Fibroblast of skin of right biceps (primary cell): ENCODE results near the gene AVL9.
"Not testable (repeated sequence)": the region's sequence is repeated elsewhere in the genome, so short reads cannot be mapped to it uniquely, and the experiment has no call there.

ENCODE experiments used
- DNase-seq: peaks from one replicate; pipeline ENCODE4 v3.0.0-alpha.2; 2013

AVL9 gene

DNA sequence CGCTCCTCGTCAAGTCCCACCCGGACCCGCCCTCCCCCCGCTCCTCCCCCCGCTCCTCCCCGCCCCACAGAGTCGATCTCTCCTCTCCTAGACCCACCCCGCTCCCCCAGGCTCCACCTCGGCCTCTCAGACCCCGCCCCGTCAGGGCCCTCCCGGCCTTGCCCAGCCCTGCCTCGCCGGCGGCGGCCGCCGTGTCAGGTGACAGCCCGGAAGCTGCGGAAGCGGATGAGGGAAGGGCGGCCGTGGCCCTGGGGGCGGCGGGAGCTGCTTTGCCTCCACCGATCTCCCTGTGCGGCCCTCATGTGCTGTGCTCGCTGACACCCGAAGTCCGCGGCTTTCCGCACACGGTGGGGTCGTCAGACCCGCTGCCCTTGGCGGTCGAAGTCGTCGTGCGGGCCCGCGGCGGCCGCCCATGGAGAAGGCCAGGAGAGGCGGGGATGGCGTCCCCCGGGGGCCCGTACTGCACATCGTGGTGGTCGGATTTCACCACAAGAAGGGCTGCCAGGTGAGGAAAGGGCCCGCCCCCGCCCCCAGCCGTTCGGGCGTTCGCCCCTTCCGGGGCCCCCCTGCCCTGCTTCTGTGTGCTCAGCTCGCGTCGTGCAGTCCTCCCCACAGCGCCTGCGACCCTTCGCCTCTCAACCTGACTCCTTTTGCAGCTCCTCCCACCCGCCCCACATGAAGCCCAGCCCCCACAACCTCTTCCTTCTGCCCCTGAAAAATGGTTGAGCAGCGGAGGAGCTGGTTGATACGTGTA, at the start of gene AVL9:
Gene AVL9, plus strand, starts transcription at position 192 of the 754 bp plus-strand sequence. Its CDS starts 221 bp downstream, at position 413.
- DNase-seq: peak; percentile 97

DNA sequence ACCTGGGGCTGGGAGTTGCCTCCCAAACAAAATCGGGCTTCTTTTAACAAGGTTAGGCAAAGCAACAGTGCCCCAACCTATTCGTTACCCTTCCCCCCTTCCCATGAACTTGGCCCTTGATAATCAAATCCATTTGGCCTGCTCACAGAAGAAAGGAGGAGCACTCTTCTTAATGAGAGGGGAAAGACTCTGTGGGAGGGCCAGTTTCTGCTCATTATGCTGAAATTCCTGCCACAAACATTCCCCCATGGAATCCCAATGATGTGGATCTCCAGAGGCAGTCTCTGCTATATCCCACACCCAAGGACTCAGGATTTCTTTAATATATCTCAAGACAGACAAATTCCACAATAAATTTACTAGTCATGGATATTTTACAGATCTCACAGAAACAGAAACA, 48.1 kb upstream of the AVL9 start:
- no peak for DNase-seq

DNA sequence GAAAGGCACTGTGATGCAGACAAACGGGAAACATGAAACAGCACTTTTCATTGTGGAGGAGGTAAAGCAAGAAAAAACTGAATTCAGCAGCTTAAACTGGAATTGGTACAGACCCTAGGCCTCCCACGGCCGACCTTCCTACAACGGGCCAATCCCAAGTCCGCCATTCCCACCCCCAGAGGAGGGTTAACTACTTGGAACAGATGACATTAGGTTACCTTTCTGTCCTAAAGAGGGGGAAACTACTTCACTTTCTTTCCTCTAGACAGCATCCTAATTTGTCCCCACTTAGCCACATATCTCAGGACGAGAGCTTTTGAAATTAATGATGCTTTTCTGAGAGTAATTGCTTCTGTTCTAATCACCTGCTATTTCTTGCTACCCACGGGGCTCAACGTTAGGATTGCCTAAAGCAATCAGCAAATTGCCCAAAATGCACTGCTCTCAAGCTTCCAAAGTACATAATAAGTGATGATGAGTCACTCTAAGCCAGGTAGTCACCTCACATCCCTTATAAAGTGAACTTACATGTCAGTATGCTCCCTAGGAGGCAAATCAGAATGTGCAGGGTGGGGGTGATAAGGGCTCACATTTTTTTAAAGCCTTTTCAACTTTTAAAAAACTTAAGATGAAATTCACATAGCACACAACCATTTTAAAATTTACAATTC, 41.8 kb upstream of the AVL9 start:
- DNase-seq: no peak

DNA sequence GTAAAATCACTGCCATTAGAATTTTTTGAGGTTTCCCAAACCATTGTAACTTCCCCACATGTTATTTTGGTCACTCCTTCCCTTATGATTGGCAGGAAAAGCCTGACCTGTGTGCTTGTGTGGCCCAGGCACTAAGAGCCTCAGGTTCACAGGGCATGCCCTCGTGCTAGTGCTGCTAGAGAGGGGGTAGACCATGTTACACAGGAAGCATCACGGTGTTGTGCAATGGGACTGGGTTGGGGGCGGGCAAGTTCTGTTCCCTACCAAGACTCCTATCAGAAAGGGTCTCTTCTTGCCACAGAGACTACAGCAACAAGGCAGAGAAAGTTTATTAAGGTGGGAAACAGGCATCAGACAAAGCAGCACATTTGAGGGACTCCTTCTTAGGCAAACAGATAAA, 37.3 kb upstream of the AVL9 start:
- DNase-seq: no peak

DNA sequence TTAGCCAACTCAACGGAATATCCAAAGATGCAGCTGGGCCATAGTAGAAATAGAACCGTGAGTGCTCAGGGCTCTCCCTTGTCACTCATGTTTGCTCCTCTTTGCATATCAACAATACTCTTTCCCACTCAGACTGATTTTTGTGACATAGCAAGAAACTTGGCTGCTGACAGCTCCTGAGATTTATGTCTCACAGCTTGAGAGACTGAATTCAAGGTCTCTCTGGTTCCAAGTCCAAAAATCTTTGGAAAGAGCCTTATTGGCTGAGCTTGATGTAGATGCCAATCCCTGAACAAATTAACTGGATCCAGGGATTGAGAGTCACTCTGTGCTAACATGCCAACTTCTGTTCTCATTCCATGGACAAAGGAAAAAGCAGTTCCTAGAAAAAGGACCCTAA, 35.5 kb upstream of the AVL9 start:
- no peak for DNase-seq

DNA sequence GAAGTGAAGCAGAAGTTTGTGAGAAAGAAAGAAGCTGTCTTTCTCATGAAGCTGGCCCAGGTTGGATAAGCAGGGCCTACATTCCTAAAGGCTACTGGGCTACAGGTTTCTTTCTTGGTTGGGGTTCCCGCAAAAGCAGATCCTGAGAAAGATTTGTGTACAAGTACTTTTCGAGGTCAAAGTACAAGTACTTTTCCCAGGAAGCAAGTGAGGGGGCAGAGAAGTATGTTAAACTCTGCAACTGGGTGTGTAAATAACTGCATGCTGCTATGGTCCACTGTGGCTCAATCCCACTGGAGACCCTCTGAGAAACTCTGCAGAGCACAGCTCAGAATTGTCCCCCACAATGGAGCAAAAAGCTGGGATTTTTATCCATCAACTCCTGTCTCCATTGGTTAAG, 33.8 kb upstream of the AVL9 start:
- DNase-seq: no peak

DNA sequence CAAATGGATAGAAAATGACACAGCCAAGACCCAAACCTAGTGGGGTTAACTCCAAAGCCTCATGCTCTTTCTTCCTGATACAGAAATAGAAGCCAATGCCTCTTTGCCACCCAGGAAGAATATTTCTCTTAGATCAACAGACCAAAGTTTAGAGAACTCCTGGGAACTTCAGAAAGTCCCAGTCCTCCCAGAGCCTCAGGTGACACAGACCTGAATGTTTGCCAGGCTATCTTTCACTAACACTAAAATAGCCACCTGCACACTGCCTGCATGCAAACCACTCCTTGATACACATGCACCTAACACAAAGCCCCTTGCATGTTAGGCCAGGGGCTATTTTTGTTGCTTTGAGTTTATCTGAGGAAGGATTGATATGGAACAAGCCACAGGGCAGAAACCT, 32.8 kb upstream of the AVL9 start:
- no peak for DNase-seq

DNA sequence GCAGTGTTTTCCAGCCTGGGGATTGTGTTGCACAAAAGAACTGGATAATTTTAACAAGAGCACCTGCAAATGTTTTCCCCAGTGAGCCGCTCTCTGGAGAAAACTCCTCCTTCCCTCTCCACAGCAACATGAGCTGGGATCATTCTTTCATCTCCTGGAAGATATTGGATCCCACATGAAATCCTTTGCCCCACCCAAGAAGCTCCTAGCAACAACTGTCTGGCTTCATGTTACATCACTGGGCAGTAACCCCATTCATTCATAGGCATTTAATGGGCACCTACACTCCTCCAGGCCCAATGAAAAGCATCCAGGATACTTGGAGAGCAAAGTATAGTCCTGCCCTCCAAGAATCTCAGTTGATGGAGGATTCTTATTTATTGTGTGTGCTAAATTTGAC, 32.3 kb upstream of the AVL9 start:
- DNase-seq: no peak

DNA sequence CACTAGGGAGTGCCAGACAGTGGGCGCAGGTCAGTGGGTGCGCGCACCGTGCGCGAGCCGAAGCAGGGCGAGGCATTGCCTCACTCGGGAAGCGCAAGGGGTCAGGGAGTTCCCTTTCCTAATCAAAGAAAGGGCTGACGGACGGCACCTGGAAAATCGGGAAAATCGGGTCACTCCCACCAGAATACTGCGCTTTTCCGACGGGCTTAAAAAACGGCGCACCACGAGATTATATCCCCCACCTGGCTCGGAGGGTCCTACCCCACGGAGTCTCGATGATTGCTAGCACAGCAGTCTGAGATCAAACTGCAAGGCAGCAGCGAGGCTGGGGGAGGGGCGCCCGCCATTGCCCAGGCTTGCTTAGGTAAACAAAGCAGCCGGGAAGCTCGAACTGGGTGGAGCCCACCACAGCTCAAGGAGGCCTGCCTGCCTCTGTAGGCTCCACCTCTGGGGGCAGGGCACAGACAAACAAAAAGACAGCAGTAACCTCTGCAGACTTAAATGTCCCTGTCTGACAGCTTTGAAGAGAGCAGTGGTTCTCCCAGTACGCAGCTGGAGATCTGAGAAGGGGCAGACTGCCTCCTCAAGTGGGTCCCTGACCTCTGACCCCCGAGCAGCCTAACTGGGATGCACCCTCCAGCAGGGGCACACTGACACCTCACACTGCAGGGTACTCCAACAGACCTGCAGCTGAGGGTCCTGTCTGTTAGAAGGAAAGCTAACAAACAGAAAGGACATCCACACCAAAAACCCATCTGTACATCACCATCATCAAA, 30.5 kb upstream of the AVL9 start:
- not testable (repeated sequence) for DNase-seq

DNA sequence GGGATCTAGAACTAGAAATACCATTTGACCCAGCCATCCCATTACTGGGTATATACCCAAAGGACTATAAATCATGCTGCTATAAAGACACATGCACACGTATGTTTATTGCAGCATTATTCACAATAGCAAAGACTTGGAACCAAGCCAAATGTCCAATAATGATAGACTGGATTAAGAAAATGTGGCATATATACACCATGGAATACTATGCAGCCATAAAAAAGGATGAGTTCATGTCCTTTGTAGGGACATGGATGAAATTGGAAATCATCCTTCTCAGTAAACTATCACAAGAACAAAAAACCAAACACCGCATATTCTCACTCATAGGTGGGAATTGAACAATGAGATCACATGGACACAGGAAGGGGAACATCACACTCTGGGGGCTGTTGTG, 25.3 kb upstream of the AVL9 start:
- not testable (repeated sequence) for DNase-seq

DNA sequence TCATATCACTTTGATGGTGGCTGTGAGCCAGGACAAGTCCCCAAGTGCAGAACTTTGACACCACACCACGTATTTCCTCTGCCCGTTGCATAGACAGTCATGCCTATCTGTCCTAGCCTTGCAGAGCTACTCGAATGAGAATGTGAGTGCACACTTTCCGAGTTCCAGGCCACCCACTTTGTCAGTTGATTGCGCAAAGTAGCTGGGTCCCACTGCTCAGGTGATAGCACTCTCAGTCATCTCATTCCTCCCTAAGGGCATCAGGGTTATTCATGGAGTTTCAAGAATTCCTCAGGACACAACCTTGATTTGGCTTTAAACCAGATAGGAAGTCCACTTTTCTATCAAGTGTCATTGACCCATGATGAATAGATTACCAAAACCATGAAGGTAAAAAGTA, 24.4 kb upstream of the AVL9 start:
- DNase-seq: no peak

DNA sequence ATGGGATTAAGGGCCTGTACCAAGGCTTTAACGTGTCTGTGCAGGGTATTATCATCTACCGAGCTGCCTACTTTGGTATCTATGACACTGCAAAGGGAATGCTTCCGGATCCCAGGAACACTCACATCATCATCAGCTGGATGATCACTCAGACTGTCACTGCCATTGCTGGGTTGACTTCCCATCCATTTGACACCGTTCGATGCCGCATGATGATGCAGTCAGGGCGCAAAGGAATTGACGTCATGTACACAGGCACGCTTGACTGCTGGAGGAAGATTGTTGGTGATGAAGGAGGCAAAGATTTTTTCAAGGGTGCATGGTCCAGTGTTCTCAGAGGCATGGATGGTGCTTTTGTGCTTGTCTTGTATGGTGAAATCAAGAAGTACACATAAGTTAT, 23.3 kb upstream of the AVL9 start:
- DNase-seq: no peak

DNA sequence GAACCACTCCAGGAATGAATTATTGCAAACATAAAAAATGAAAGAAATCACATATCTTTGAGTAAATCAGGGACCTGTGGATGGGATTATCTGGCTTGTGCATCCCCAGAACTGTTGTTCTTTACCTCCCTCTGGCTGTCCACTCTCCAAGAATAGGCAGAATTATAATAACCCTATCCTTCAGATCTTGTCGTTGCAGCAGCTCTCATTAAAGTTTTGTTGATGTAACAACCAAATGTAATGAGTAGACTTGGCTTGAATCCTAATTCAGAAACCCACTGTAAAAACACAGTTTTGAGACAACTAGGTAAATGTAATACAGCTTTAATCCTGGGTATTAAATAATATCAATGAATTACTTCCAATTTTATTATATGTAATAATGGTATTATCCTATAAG, 21.3 kb upstream of the AVL9 start:
- DNase-seq: no peak

DNA sequence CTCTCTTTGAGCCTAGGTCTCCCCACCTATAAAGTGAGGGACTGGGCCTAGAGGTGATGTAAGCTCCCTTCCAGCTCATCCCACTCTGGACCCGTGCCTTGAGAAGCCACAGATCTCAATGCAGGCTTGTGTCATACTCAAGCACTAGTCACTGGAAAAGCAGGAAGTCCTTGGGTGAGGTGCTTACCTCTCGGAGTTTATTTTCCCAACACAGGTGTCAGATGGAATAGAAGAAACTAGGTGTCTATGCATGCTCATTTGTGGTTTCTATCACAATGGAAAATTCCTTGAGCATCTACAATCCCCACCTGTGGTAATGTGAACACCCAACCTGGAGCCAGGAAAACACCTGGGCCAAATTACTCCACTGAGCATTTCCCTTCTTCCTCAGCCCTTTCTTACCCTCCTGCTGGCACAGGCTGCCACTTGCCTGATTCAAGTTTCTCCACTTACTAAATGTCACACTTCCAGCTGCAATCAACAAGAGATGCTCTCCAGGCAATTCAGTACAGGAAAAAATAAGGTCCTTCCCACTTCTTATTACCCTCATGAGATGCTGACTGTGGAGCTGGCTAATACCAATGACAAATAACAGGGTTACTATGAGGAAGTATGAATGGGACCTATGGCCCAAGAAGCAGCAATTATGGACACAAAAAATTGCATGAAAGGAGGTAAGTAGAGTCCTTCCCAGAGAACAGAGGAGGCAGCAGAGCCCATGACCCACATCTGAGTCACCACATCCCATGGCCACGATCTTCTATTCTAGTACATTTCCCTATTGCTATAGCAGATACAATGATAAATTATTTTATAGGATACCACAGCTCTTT, 18.3 kb upstream of the AVL9 start:
- DNase-seq: no peak

DNA sequence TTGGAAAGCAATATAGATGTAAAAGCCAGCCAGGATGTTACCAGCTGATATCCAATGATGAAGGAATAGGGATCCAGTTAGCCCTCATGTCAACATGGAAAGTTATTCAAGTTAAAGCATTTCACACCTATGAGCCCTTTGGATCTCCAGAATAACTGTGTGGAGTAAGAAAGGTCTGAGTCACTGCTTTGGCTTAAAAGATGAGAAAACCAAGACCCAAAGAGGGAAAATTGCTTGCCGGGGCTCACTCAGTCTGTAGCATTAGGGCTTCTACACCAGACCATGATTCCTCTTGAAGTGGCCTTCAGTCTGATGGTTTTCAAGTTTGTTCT, 17.7 kb upstream of the AVL9 start:
- no peak for DNase-seq

DNA sequence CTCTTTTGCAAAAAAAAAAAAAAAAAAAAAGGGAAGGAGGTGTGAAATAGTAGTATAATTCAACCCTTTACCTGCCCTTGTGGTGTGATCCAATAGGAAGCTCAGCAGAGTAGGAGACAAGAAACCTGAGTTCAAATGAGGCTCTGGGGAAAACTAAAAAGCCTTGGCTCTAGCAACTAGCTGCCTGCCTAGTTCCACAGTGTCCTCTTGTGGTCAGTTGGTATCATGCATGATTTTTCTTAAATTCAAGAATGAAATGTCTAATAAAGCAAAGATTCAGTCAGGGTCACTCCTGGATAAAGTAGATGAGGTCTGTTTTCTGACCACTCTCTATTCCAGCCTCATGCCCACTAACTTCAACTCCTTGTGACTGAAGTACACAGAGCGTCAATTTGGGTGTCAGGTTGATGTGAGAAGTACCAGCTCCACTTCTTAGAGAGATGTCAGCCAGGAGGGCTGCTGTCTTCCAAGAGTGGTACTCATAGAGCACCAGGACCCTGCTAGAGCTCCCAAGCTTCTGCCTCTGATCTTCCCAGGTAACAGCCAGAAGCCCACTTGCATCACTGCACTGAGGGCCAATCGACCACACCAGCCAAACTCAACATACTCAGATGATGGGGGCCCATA, 15.6 kb upstream of the AVL9 start:
- peak; percentile 29 for DNase-seq

DNA sequence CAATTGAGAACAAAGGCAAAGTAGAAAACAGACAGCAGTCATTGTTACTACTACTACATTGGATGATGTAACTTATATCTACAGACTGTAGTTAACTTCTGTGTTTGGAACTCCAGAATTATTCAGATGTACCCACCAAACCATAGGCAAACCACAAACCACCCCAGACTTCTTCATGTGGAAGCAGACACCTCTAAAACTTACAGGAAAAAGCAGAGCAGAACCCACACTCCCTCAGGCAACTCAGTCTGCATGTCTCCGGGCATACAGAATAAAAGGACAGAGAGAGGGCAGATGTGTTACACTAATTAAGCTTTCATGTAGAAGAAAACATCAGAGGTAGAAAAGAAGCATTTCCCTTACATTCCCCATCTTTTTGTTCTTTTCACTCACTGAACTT, 14.1 kb upstream of the AVL9 start:
- DNase-seq: no peak

DNA sequence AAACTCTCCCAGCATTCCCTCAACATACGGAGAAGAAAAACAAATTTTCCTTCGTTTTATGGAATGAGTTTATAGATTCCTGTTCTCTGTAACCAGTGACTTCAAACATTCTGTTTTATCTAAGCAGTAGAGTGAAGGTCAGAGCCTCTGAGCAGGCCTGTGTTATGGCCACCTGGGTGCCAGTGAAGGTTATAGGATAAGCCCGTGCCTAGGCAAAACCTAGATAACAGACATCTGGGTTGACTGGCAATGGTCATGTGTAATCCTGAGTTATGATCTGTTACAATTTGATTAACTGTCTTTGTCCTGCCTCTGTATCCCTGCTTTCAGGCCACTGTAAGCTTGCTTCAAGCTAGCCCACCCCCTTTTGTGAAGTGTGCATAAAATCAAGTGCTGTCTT, 13.4 kb upstream of the AVL9 start:
- DNase-seq: no peak

DNA sequence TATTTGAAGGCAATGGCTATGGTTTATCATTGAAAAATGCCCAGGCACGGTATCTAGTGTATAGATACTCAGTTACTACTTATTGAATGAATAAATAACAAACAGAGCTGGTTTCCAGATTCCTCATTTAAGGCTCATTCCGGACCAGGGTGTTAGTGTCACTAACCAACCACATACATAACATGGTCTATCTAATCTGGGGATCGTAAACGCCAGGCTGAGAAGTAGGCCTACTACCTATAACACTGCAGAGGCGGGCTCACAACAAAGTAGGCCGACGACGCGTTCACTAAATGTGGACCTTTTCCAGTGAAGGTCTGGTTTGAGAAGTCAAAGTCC, 5.5 kb upstream of the AVL9 start:
- DNase-seq: no peak

DNA sequence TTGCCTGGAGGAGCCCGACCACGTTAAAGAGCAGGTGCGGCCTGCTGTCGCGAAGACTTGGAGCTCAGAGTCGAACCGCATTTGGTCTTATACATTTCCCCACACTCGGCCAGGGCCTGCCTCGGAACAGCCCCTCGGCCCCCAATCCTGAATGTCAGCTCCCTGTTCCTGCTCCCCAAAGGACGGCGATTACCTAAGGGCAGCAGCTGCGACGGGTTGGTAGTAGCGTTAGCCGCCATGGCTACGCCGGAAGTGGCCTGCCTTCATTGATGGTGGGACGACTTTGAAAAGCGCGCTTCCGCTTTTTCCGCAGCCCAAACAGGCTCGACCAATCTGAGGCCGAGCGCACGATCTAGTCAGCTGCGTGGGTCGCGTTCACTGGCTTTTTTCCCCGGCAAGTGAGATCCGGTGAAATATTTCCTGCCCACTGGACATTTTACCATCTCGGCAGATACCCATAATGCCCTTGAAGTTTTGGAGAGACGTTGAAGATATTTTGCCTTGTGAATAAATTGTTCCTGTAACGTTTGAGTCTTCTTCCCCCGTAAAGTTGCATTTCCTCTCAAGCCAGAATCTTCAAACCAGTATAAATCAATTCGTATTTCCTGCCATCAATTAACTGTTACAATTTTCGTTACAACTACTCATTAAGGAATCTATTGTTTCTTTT, 5.0 kb upstream of the AVL9 start, which contains the start of gene LSM5:
Gene LSM5, minus strand, starts transcription at position 254 of the 670 bp plus-strand sequence. Its CDS starts 15 bp downstream, at position 239.
- peak; percentile 95 for DNase-seq

DNA sequence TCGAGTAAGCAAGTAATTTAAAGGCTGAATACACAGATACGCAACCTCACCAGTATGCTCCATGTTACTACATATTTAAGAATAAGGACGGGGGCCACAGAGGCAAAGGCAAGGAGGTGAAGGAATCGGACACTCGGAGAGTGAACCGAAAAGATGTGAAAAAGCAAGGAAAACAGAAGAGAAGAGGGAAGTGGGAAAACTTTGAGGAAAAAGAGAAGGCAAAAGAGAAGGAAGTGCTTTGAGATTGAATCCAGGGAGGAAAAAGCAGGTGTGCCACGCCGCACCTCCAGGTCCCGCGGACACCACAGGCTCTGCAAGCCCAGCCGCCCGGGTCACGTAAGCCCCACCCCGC, 367 bp upstream of the AVL9 start:
- DNase-seq: no peak
